CD4-positive, alpha-beta memory T cell (primary cell): ENCODE data around the gene TRABD2B. TPM values are rescaled to one million over a fixed set of nuclear protein-coding genes. Genes with fewer than 3 reads are reported as not detected.

Source experiments
- CTCF ChIA-PET: fragments of 350-600 bp; sonication (Branson Sonifier 250); formaldehyde crosslinking; loops from one replicate; lab custom pipeline; 2021; ENCODE audit warnings: inconsistent platforms; ENCODE audit not compliant: partially characterized antibody; lab: Charles Lee
- POLR2A ChIA-PET: fragments of 350-600 bp; sonication (Branson Sonifier 250); formaldehyde crosslinking; loops from one replicate; lab custom pipeline; 2021; ENCODE audit not compliant: partially characterized antibody; lab: Charles Lee
- DNase-seq, 5 donors: peaks; one replicate each; pipeline versions ENCODE4 v3.0.0 to v3.0.0-alpha.2; 2020 to 2022; ENCODE audit warnings: mixed read lengths in 1 of 5
- H3K27ac ChIP-seq: one replicate; pipeline ENCODE4 v1.7.0; 2013; ENCODE audit warnings: low read depth, low read length
- H3K27me3 ChIP-seq: 2 replicates; pipeline ENCODE4 v1.7.0; 2013; ENCODE audit warnings: mild to moderate bottlenecking, low read length, moderate library complexity; ENCODE audit not compliant: insufficient read depth
- H3K36me3 ChIP-seq: 2 replicates; pipeline ENCODE4 v1.7.0; 2013; ENCODE audit warnings: mild to moderate bottlenecking, low read length, moderate library complexity; ENCODE audit not compliant: insufficient read depth
- H3K4me1 ChIP-seq: 2 replicates; pipeline ENCODE4 v1.7.0; 2013; ENCODE audit warnings: mild to moderate bottlenecking, low read length, moderate library complexity; ENCODE audit not compliant: insufficient read depth
- H3K4me3 ChIP-seq, 2 donors: one replicate each; pipeline ENCODE4 v1.7.0; 2013; ENCODE audit warnings: low read length in 2 of 2, mild to moderate bottlenecking in 1 of 2
- H3K9me3 ChIP-seq, 2 donors: one replicate each; pipeline ENCODE4 v1.7.0; 2013; ENCODE audit warnings: low read length in 2 of 2, control low read depth in 1 of 2; ENCODE audit not compliant: control insufficient read depth in 1 of 2
- H3K27ac Mint-ChIP-seq, 7 donors: one replicate each; pipeline ENCODE4 v1.8.0; 2020 to 2021; ENCODE audit warnings: mixed read lengths in 7 of 7, mild to moderate bottlenecking in 6 of 7, inconsistent platforms in 3 of 7, moderate library complexity in 3 of 7
- H3K27me3 Mint-ChIP-seq, 2 donors: one replicate each; pipeline ENCODE4 v1.8.0; 2020 to 2021; ENCODE audit warnings: mixed read lengths in 2 of 2
- H3K36me3 Mint-ChIP-seq, 2 donors: one replicate each; pipeline ENCODE4 v1.8.0; 2020 to 2021; ENCODE audit warnings: mixed read lengths in 2 of 2, inconsistent platforms in 1 of 2, mild to moderate bottlenecking in 1 of 2
- H3K4me1 Mint-ChIP-seq, 4 donors: one replicate each; pipeline ENCODE4 v1.8.0; 2020 to 2021; ENCODE audit warnings: mixed read lengths in 4 of 4, mild to moderate bottlenecking in 1 of 4
- H3K4me3 Mint-ChIP-seq, 8 donors: one replicate each; pipeline ENCODE4 v1.8.0; 2020 to 2021; ENCODE audit warnings: mixed read lengths in 8 of 8, mild to moderate bottlenecking in 7 of 8, moderate library complexity in 6 of 8, inconsistent platforms in 3 of 8
- H3K9me3 Mint-ChIP-seq, 8 donors: one replicate each; pipeline ENCODE4 v1.8.0; 2020 to 2021; ENCODE audit warnings: mixed read lengths in 8 of 8, mild to moderate bottlenecking in 5 of 8, inconsistent platforms in 3 of 8, moderate library complexity in 1 of 8
- intact Hi-C: fragments of 100-400 bp; cut with micrococcal nuclease; formaldehyde crosslinking; loops from one replicate; pipeline ENCODE4 v1.15.1; 2023
- polyA plus RNA-seq, 2 donors: library from polyadenylated mRNA; unstranded; fragments of 300-500 nt; fragmentation: Illumina TruSeq; gene quantifications; one replicate each; pipeline ENCODE4 v1.2.3, GENCODE V29; 2021
- total RNA-seq, 2 experiments: library from RNA; stranded (reverse); gene quantifications; one replicate each; pipeline ENCODE4 v1.2.3, GENCODE V29; 2021

The TRABD2B gene
- total and polyA plus RNA-seq, 4 experiments from 2014 or later, result not detected

DNA sequence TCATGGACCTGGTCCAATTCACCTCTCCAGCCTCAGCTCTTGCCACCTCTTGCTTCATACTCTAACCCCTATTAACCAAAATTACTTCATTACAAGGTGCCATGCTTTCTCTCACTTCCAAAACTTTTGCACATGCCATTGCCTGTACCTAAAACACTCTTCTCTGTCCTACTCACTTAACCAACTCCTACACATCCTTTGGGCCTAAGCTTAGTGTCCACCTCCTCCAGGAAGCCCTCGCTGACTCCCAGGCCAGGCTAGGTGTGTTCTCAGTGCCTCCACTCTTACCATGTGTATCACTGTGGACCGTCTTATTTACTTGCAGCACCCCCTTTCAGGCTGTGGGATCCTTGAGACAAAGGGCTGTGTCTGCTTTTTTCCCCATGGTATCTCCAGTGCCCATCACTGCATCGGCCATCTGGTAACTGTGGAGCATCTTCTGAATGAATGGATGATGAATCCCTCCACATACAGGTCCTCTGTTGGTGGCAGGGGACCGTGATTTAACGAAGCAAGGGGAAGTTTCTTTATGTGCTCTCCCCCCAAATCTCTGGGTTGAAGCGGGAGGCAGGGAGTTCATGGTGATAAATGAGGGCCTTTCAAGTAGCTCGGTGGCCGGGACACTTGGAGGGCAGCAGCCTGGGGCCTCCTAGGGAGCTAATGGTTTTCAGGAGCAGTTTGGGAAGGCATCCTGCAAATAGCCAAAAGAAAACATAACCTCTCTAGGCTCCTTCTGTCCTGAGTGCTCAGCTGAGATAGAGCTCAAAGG is 111.9 kb downstream of the TRABD2B start:
- Histone ChIP-seq H3K4me1 (no peaks in the 10 kb centered on the region), H3K27ac (no peak overlapping the region), H3K9me3 (no peaks in the 10 kb centered on the region), H3K4me3 (no peak overlapping the region), H3K27me3 (no peaks in the 10 kb centered on the region), H3K36me3 (no peaks in the 10 kb centered on the region)
- Mint-ChIP-seq H3K4me1 (no peaks in the 10 kb centered on the region), H3K9me3 (no peaks in the 10 kb centered on the region), H3K4me3 (no peak overlapping the region), H3K27ac (no peak overlapping the region), H3K36me3 (no peaks in the 10 kb centered on the region), H3K27me3 (peaks cover 1 to 6% of the 10 kb centered on the region in 2 donors)
- POLR2A ChIA-PET, result no interaction called here
- intact Hi-C loops, result no loop called here
- CTCF ChIA-PET, result no interaction called here
- no peak for DNase-seq

DNA sequence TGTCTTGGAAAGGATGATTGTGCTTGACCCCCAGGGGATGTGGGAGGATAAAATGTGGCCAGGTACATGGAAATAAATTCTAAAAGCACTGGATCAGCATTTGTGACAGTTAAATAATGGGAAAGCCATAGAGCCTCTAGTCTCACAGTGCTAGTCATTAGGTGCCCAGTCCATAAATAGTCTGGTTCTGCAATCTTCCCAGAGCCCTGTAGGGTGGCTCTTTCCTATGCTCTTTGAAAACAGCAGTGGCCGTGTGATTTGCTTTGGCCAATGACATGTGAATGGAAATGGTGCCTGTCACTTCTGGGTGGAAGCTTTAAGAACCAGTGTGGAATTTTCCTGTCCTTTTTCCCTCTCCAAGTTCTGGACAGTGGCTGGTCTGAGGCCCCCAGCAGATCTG is 113.2 kb downstream of the TRABD2B start:
- DNase-seq, result no peak
- Histone ChIP-seq H3K4me3 (no peak overlapping the region), H3K27me3 (no peaks in the 10 kb centered on the region), H3K9me3 (no peaks in the 10 kb centered on the region), H3K36me3 (no peaks in the 10 kb centered on the region), H3K4me1 (no peaks in the 10 kb centered on the region), H3K27ac (no peak overlapping the region)
- no peaks in the 10 kb centered on the region for H3K9me3 Mint-ChIP-seq
- H3K4me1 Mint-ChIP-seq, result no peaks in the 10 kb centered on the region
- intact Hi-C loops, result no loop called here
- POLR2A ChIA-PET, result no interaction called here
- no peak overlapping the region for H3K4me3 Mint-ChIP-seq
- CTCF ChIA-PET, result no interaction called here
- H3K27me3 Mint-ChIP-seq, result peaks cover 1 to 6% of the 10 kb centered on the region in 2 donors
- H3K36me3 Mint-ChIP-seq, result no peaks in the 10 kb centered on the region
- no peak overlapping the region for H3K27ac Mint-ChIP-seq

DNA sequence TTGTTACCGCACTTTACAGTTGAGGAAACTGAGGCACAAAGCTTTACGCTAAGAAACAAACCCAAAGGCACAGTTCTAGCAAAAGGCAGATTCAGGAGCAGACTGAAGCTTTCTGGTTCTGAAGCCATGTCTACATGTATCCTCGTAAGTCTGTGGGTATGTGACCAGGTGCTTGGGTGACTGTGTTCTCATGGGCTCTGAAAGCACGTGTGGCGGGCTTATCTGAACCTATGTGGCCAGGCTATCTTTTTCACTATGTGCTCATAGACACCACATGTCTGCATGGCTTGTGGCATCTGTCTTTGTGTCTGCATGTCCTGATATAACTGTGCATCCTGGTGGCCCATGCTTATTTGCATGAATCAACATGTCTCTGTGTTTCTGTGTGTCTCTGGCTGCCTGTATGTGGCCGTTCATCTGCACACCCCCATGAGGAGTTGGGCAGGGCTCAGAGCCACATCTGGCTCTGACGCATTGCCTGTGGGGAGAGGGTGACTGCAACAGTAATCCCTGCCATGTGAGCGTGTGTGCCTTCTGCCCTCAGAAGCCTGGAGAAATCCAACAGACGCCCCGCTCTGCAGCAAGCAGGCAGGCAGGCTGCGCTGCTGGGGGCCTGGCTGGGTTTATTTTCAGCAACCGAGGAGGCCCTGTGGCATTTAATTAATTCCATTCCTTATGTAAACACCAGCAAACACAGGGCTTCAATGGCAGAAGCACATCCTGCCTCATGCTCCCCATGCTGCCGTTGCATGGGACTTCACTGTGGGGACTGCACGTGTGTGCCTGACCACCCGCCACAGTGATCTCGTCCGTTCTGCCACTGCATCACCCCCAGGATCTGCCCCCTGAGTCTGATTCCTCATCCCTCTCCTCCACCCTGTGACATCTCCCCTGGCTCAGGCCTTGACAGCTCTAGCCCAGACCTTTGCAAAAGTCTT is 115.4 kb downstream of the TRABD2B start:
- no peak for DNase-seq
- no peak overlapping the region for H3K4me3 Mint-ChIP-seq
- H3K27me3 Mint-ChIP-seq, result peaks cover 0 to 3% of the 10 kb centered on the region in 2 donors
- intact Hi-C loops, result no loop called here
- Histone ChIP-seq H3K27ac (no peak overlapping the region), H3K4me1 (no peaks in the 10 kb centered on the region), H3K27me3 (no peaks in the 10 kb centered on the region), H3K36me3 (no peaks in the 10 kb centered on the region), H3K9me3 (no peaks in the 10 kb centered on the region), H3K4me3 (no peak overlapping the region)
- no peaks in the 10 kb centered on the region for H3K36me3 Mint-ChIP-seq
- no peaks in the 10 kb centered on the region for H3K4me1 Mint-ChIP-seq
- ChIA-PET CTCF (no interaction called here), POLR2A (no interaction called here)
- no peaks in the 10 kb centered on the region for H3K9me3 Mint-ChIP-seq
- H3K27ac Mint-ChIP-seq, result no peak overlapping the region

DNA sequence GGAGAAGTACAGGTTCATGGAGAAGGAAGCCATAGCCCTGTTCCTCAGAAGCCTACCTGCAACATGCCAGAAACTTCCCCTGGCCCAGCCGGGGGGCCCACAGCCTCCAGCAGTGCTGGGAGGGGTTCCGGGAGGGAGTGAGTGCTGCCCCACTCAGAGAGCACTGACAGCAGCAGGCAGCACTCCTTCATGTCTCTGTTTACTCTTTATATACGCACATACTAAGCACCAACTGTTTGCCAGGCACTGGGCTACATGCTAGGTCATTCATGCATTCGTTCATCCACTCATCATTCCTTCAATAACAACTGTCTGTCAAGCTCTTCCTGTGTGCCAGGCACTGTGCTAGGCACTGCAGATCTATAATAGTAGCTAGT is 120.6 kb downstream of the TRABD2B start:
- H3K27me3 Mint-ChIP-seq, result peaks cover 3 to 12% of the 10 kb centered on the region in 2 donors
- CTCF ChIA-PET, result no interaction called here
- no peaks in the 10 kb centered on the region for H3K36me3 Mint-ChIP-seq
- intact Hi-C loops, result no loop called here
- H3K4me1 Mint-ChIP-seq, result no peaks in the 10 kb centered on the region
- no peak for DNase-seq
- no peak overlapping the region for H3K27ac Mint-ChIP-seq
- no peaks in the 10 kb centered on the region for H3K9me3 Mint-ChIP-seq
- H3K4me1 ChIP-seq, result no peaks in the 10 kb centered on the region
- POLR2A ChIA-PET, result no interaction called here
- H3K4me3 Mint-ChIP-seq, result no peak overlapping the region
- no peak overlapping the region for H3K27ac ChIP-seq
- no peak overlapping the region for H3K4me3 ChIP-seq
- H3K27me3 ChIP-seq, result no peaks in the 10 kb centered on the region
- H3K36me3 ChIP-seq, result no peaks in the 10 kb centered on the region
- H3K9me3 ChIP-seq, result no peaks in the 10 kb centered on the region

DNA sequence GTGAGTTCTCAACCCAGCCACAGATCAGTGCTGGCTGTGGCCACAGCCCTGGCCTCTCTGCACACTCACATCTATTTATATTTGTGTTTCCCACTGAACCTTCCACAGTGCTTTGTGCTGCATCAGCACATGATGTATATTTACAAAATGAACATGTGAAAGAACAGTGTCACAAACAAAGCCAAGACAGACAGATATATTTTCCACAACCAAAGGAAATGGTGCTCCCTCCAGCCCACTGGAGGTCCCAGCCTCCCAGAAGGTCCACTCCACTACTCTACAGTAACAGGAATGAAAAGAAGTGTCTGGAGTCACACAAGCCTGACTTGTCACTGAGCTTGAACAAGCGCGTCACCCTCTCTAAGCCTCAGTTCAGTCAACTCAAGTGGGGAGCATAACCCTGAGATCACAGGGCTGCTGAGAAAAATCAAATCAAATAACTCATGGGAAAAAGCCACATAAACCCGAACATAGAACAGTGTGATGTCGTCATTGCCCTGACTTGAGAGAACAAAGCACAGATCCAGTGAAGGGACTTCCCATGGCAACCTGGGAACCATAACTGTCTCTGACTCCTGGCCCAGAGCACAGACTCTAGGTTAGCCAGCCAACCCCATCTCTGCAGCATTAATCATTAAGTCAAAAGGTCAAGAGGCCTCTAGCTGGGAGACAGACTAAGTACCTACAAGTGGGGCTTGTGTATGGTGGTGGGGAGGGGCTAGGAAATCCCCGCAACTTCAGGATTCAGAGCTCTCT is 121.2 kb downstream of the TRABD2B start:
- H3K36me3 Mint-ChIP-seq, result no peaks in the 10 kb centered on the region
- no peaks in the 10 kb centered on the region for H3K4me1 ChIP-seq
- no peaks in the 10 kb centered on the region for H3K4me1 Mint-ChIP-seq

DNA sequence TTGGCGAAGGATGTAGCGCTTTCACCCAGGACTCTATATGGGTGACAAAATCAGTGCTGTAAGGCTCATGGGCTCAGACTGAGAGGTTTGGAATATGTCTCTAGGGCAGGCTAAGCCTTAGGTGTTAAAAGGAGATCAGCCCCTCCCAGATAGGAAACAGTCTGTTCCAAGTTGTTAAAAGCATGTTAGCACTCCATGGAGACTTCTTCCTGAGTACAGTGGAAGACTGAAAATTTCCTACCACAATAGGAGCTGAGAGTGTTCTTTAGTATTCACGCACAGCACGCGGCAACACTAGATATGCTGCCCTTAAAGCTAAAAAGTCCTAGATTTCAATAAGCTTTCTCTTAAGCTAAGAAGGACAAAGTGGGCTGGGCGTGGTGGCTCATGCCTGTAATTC is 122.1 kb downstream of the TRABD2B start:
- Mint-ChIP-seq H3K4me1 (no peaks in the 10 kb centered on the region), H3K9me3 (no peaks in the 10 kb centered on the region), H3K27me3 (peaks cover 3 to 9% of the 10 kb centered on the region in 2 donors), H3K36me3 (no peaks in the 10 kb centered on the region), H3K4me3 (no peak overlapping the region), H3K27ac (no peak overlapping the region)
- no peak overlapping the region for H3K27ac ChIP-seq
- ChIA-PET POLR2A (no interaction called here), CTCF (no interaction called here)
- no peak overlapping the region for H3K4me3 ChIP-seq
- DNase-seq, result no peak
- no peaks in the 10 kb centered on the region for H3K27me3 ChIP-seq
- intact Hi-C loops, result no loop called here
- H3K9me3 ChIP-seq, result no peaks in the 10 kb centered on the region
- no peaks in the 10 kb centered on the region for H3K4me1 ChIP-seq
- no peaks in the 10 kb centered on the region for H3K36me3 ChIP-seq

More for the DNA sequence above, 121.2 kb downstream of the TRABD2B start:
- no peaks in the 10 kb centered on the region for H3K27me3 ChIP-seq
- Mint-ChIP-seq H3K4me3 (no peak overlapping the region), H3K9me3 (no peaks in the 10 kb centered on the region), H3K27ac (no peak overlapping the region), H3K27me3 (peaks cover 3 to 9% of the 10 kb centered on the region in 2 donors)
- DNase-seq, result no peak
- ChIA-PET CTCF (no interaction called here), POLR2A (no interaction called here)
- no peaks in the 10 kb centered on the region for H3K9me3 ChIP-seq
- no peaks in the 10 kb centered on the region for H3K36me3 ChIP-seq
- H3K4me3 ChIP-seq, result no peak overlapping the region
- intact Hi-C loops, result no loop called here
- H3K27ac ChIP-seq, result no peak overlapping the region

DNA sequence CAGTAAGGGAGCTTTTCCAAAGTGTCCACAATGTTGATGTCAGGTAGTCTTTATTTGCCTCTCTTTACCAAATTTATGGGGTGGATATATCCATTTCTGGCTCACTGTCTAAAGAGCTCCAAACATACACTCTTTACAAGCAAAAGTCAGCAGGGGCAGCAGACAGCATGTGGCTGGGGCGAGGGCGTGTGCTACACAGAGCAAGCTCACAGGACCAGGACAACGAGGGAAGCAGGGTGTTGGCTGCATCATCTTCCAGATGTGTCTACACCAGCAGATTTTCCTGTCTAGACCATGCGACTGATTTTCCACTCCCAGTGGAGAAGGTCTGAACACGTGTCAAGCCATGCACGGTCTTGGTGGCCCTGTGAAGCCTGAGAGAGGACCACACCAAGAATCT is 123.8 kb downstream of the TRABD2B start:
- Histone ChIP-seq H3K9me3 (no peaks in the 10 kb centered on the region), H3K36me3 (no peaks in the 10 kb centered on the region), H3K27me3 (no peaks in the 10 kb centered on the region), H3K27ac (no peak overlapping the region), H3K4me1 (no peaks in the 10 kb centered on the region), H3K4me3 (no peak overlapping the region)
- Mint-ChIP-seq H3K27me3 (peaks cover 5 to 12% of the 10 kb centered on the region in 2 donors), H3K9me3 (no peaks in the 10 kb centered on the region), H3K4me3 (no peak overlapping the region), H3K27ac (no peak overlapping the region), H3K36me3 (no peaks in the 10 kb centered on the region), H3K4me1 (no peaks in the 10 kb centered on the region)
- CTCF ChIA-PET, result no interaction called here
- intact Hi-C loops, result no loop called here
- POLR2A ChIA-PET, result no interaction called here
- DNase-seq, result no peak
